ENCODE results near the gene PSMD8. TPM values are rescaled to one million over a fixed set of nuclear protein-coding genes. Genes with fewer than 3 reads are reported as not detected.
"Not testable (repeated sequence)": the region's sequence is repeated elsewhere in the genome, so short reads cannot be mapped to it uniquely, and the experiment has no call there.

Gene PSMD8
- total and polyA plus RNA-seq, 12 donors, result 113 to 513 (median 302) TPM

DNA sequence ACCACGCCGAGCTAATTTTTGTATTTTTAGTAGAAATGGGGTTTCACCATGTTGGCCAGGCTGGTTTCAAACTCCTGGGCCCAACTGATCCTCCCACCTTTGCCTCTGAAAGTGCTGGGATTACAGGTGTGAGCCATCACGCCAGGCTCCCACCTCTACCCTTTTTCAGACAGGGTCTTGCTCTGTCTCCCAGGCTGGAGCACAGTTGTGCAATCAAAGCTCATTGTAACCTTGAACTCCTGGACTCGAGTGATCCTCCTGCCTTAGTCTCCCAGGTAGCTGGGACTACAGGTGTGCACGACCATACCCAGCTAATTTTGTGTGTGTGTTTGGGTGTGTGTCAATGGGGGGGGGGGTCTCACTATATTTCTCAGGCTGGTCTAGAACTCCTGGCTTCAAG, 49.9 kb downstream of the PSMD8 start:
- Histone ChIP-seq H3K27ac (no peak overlapping the region), H3K4me3 (no peak overlapping the region), H3K36me3 (peaks cover 0 to 15% (median 0%) of the 10 kb centered on the region in 9 donors), H3K9me3 (no peaks in the 10 kb centered on the region), H3K27me3 (peaks cover 0 to 41% (median 23%) of the 10 kb centered on the region in 7 donors), H3K4me1 (peaks cover 0 to 12% (median 0%) of the 10 kb centered on the region in 9 donors)
- DNase-seq (no peak), ATAC-seq (no peak)
- intact Hi-C loops (cut with DNase I), result no loop called here
- WGBS, 2 donors, result 88 to 94% methylated on average over 5 of the region's 5 CpGs
- TF ChIP-seq, protein P1, sequence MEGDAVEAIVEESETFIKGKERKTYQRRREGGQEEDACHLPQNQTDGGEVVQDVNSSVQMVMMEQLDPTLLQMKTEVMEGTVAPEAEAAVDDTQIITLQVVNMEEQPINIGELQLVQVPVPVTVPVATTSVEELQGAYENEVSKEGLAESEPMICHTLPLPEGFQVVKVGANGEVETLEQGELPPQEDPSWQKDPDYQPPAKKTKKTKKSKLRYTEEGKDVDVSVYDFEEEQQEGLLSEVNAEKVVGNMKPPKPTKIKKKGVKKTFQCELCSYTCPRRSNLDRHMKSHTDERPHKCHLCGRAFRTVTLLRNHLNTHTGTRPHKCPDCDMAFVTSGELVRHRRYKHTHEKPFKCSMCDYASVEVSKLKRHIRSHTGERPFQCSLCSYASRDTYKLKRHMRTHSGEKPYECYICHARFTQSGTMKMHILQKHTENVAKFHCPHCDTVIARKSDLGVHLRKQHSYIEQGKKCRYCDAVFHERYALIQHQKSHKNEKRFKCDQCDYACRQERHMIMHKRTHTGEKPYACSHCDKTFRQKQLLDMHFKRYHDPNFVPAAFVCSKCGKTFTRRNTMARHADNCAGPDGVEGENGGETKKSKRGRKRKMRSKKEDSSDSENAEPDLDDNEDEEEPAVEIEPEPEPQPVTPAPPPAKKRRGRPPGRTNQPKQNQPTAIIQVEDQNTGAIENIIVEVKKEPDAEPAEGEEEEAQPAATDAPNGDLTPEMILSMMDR (IDR thresholded peaks at IDR 0.05), result no peak

DNA sequence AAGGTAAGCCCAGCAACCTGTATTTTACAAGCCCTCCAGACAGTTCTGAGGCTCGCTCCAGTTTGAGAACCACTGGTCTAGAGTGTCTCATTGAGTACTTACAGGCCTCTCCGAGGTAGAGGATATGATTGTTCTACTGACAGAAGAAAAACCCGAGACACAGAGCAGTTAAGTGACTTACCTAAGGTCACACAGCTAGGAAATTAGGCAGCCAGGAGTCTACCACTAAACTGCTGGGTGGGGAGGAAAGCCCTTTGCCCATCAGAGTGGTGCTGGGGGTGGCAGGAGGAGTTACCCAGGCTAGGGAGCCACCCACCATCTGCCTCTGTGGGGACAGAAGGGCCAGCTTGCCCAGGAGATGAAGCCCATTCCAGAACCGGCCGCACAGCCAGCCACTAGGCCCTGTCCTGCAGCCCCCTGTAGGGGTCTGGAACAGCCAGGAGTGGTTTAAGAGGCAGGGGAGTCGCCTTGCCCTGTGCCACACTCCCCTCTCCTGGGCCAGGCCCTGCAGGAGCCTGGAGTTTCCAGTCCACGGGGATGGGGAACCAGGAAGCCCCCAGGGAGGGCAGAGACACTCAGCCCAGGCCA, 50.9 kb downstream of the PSMD8 start:
- Histone ChIP-seq H3K9me3 (no peaks in the 10 kb centered on the region), H3K27ac (peak overlapping the region in 2 of 10 donors; percentile 60 to 92), H3K27me3 (peaks cover 0 to 33% (median 23%) of the 10 kb centered on the region in 7 donors), H3K36me3 (peaks cover 0 to 15% (median 0%) of the 10 kb centered on the region in 9 donors), H3K4me3 (peak overlapping the region in 8 of 10 donors; percentile 2 to 59 (median 28)), H3K4me1 (peaks cover 0 to 12% (median 0%) of the 10 kb centered on the region in 9 donors)
- DNase-seq (no peak), ATAC-seq (peak in 2 of 8 donors; percentile 17 to 30)
- 64 to 72% methylated on average over 7 of the region's 7 CpGs for WGBS, 2 donors
- TF ChIP-seq, protein P1 (IDR thresholded peaks at IDR 0.05), result no peak
- intact Hi-C loops (cut with DNase I), result no loop called here

DNA sequence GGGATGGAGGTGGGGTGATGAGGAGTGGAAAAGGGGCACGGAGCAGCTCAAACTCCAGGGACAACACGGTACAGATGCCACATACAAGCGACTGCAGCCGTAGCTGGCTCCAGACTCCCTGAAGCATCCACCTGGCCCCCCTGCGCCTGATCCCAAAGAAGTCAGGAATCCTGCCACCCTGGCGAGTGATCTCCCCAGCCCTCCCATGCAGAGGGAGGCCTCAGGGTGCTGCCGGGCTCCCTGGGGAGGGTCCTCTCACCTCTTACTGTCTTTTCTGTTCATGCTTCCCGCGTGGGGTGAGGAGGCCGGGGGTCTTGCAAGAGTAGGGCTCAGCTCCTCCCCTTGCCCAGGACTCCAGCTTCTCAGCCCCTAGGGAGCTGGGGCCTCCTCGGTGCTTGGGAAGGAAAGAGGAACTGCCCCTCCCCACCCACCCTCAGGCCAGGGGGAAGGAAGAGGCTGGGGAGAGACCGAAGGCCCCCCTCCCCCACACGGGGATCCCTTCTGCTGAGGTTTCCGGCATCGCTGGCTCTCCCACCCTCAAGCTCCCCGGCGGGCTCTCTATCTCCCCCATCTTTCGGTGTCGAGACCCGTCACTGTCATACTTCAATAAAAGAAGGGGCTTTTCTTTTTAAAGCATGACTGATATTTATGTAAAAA, 51.6 kb downstream of the PSMD8 start, which contains the start of gene RASGRP4:
RASGRP4 (minus strand) TSS at position 410 of the 657 bp plus-strand sequence; CDS start at position 282, 128 bp downstream.
- H3K27me3 ChIP-seq, result peaks cover 0 to 38% (median 23%) of the 10 kb centered on the region in 7 donors
- DNase-seq, result peak; percentile 16 to 43
- intact Hi-C loops (cut with DNase I), result no loop called here
- H3K4me1 ChIP-seq, result peaks cover 0 to 12% (median 0%) of the 10 kb centered on the region in 9 donors
- no peaks in the 10 kb centered on the region for H3K9me3 ChIP-seq
- WGBS, 2 donors, result 14 to 16% methylated on average over 20 of the region's 20 CpGs
- ATAC-seq, result peak; percentile 47 to 78 (median 64)
- TF ChIP-seq, protein P1 (IDR thresholded peaks at IDR 0.05), result no peak
- H3K36me3 ChIP-seq, result peaks cover 0 to 11% (median 0%) of the 10 kb centered on the region in 9 donors
- H3K4me3 ChIP-seq, result peak within 1 kb of the TSS in 8 of 10 donors; percentile 2 to 59 (median 28)
- H3K27ac ChIP-seq, result peak within 1 kb of the TSS in 2 of 10 donors; percentile 60 to 92

DNA sequence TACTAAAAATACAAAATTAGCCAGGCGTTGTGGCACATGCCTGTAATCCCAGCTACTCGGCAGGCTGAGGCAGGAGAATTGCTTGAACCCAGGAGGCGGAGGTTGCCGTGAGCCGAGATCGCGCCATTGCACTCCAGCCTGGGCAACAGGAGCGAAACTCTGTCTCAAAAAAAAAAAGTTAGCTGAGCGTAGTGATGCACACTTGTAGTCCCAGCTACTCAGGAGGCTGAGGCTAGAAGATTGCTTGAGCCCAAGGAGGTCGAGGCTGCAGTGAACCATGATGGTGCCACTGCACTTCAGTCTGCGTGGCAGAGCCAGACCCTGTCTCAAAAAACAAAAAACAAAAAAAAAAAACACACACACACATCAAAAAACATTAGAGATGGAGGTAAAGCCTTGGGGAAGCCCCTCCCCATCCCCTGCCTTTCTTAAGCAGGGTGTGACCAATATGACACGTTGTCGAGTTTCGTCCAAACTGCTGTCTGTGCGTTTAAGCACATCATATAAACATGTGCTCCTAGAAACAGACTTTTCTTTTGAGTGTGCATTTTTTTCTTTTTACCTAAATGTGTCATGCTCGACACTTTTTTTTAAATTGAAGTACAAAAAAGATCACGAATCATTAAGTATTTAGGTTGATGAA, 52.8 kb downstream of the PSMD8 start:
- H3K9me3 ChIP-seq; H3K36me3 ChIP-seq; DNase-seq; intact Hi-C loops (cut with DNase I); ATAC-seq; H3K27ac ChIP-seq; H3K4me3 ChIP-seq: not testable (repeated sequence)
- WGBS, 2 donors, result 65 to 74% methylated on average over 13 to 17 of the region's 17 CpGs
- H3K4me1 ChIP-seq, result peaks cover 0 to 12% (median 0%) of the 10 kb centered on the region in 9 donors
- peaks cover 0 to 44% (median 19%) of the 10 kb centered on the region in 7 donors for H3K27me3 ChIP-seq

Data from heart right ventricle (tissue), 16 donors.